ENCODE data around the gene PRKACB. TPM values are rescaled to one million over a fixed set of nuclear protein-coding genes. Genes with fewer than 3 reads are reported as not detected.

Gene PRKACB
- total RNA-seq, 1 experiment from 2014 or later = 12.8 TPM

- BruUV-seq (replicated peaks) = no TSS peak
- no peaks in the 10 kb centered on the region for H3K27me3 Mint-ChIP-seq (ENCODE audit: insufficient read depth, unreplicated experiment)
- no peaks in the 10 kb centered on the region for H3K9me3 Mint-ChIP-seq (ENCODE audit: unreplicated experiment)
- CTCF ChIA-PET = interaction anchor here (0.6 to 1.5 kb wide), 2 partner anchors 9 to 165 kb away, joined by 3 read pairs; no protein-coding TSS in a partner anchor
- H3K27ac Mint-ChIP-seq (ENCODE audit: low read depth, unreplicated experiment) = no peak overlapping the region
- no peak overlapping the region for H3K4me3 Mint-ChIP-seq (ENCODE audit: unreplicated experiment)
- POLR2A ChIA-PET = no interaction called here
- no peak for TF ChIP-seq CTCF (IDR thresholded peaks at IDR 0.05; ENCODE audit: unreplicated experiment)
- no peak for DNase-seq (ENCODE audit: unreplicated experiment)
- no peaks in the 10 kb centered on the region for H3K36me3 Mint-ChIP-seq (ENCODE audit: insufficient read depth, unreplicated experiment)
- intact Hi-C loops (cut with micrococcal nuclease) = no loop called here
- peaks cover 6% of the 10 kb centered on the region for H3K4me1 Mint-ChIP-seq (ENCODE audit: insufficient read depth, unreplicated experiment)
These were observed 124.3 kb downstream of the PRKACB start for GRCh38 chr1:84268346-84268745.

- BruUV-seq (replicated peaks) = no TSS peak
- H3K36me3 Mint-ChIP-seq (ENCODE audit: insufficient read depth, unreplicated experiment) = no peaks in the 10 kb centered on the region
These were observed 125.2 kb downstream of the PRKACB start for GRCh38 chr1:84269306-84269705.

GRCh38 chr1:84271441-84272151 is 127.5 kb downstream of the PRKACB start:
- Mint-ChIP-seq H3K27me3 (ENCODE audit: insufficient read depth, unreplicated experiment) (no peaks in the 10 kb centered on the region), H3K36me3 (ENCODE audit: insufficient read depth, unreplicated experiment) (no peaks in the 10 kb centered on the region), H3K9me3 (ENCODE audit: unreplicated experiment) (no peaks in the 10 kb centered on the region), H3K4me1 (ENCODE audit: insufficient read depth, unreplicated experiment) (peaks cover 6% of the 10 kb centered on the region), H3K27ac (ENCODE audit: low read depth, unreplicated experiment) (no peak overlapping the region), H3K4me3 (ENCODE audit: unreplicated experiment) (no peak overlapping the region)
- ChIA-PET CTCF (interaction anchor here (1.1 kb wide), 1 partner anchor 161 kb away, joined by 7 read pairs; no protein-coding TSS in a partner anchor), POLR2A (interaction anchor here (0.8 kb wide), 1 partner anchor 31 kb away, joined by 3 read pairs; no protein-coding TSS in a partner anchor)
- intact Hi-C loops (cut with micrococcal nuclease) = no loop called here
- no peak for DNase-seq (ENCODE audit: unreplicated experiment)
- BruUV-seq (replicated peaks) = no TSS peak
- no peak for TF ChIP-seq CTCF (IDR thresholded peaks at IDR 0.05; ENCODE audit: unreplicated experiment)

More at GRCh38 chr1:84269306-84269705, 125.2 kb downstream of the PRKACB start:
- no peak for DNase-seq (ENCODE audit: unreplicated experiment)
- ChIA-PET POLR2A (no interaction called here), CTCF (interaction anchor here (1.5 kb wide), 1 partner anchor 10 kb away, joined by 3 read pairs; no protein-coding TSS in a partner anchor)
- no peaks in the 10 kb centered on the region for H3K9me3 Mint-ChIP-seq (ENCODE audit: unreplicated experiment)
- TF ChIP-seq CTCF (IDR thresholded peaks at IDR 0.05; ENCODE audit: unreplicated experiment) = no peak
- H3K27me3 Mint-ChIP-seq (ENCODE audit: insufficient read depth, unreplicated experiment) = no peaks in the 10 kb centered on the region
- peaks cover 6% of the 10 kb centered on the region for H3K4me1 Mint-ChIP-seq (ENCODE audit: insufficient read depth, unreplicated experiment)
- no peak overlapping the region for H3K4me3 Mint-ChIP-seq (ENCODE audit: unreplicated experiment)
- intact Hi-C loops (cut with micrococcal nuclease) = no loop called here
- no peak overlapping the region for H3K27ac Mint-ChIP-seq (ENCODE audit: low read depth, unreplicated experiment)

GRCh38 chr1:84272401-84272800 is 128.3 kb downstream of the PRKACB start:
- no peak for TF ChIP-seq CTCF (IDR thresholded peaks at IDR 0.05; ENCODE audit: unreplicated experiment)
- POLR2A ChIA-PET = interaction anchor here (0.8 kb wide), 1 partner anchor 30 kb away, joined by 3 read pairs; no protein-coding TSS in a partner anchor
- Mint-ChIP-seq H3K27ac (ENCODE audit: low read depth, unreplicated experiment) (no peak overlapping the region), H3K27me3 (ENCODE audit: insufficient read depth, unreplicated experiment) (no peaks in the 10 kb centered on the region), H3K36me3 (ENCODE audit: insufficient read depth, unreplicated experiment) (no peaks in the 10 kb centered on the region), H3K4me3 (ENCODE audit: unreplicated experiment) (no peak overlapping the region), H3K4me1 (ENCODE audit: insufficient read depth, unreplicated experiment) (peaks cover 6% of the 10 kb centered on the region), H3K9me3 (ENCODE audit: unreplicated experiment) (no peaks in the 10 kb centered on the region)
- intact Hi-C loops (cut with micrococcal nuclease) = no loop called here
- DNase-seq (ENCODE audit: unreplicated experiment) = no peak
- CTCF ChIA-PET = interaction anchor here (1.1 kb wide), 1 partner anchor 160 kb away, joined by 7 read pairs; no protein-coding TSS in a partner anchor
- no TSS peak for BruUV-seq (replicated peaks)

Measured in MCF 10A (cell line).